Measurements from ENCODE around the gene ASB18.
A peak's percentile ranks its signal among the peaks of the same experiment; 100 is the strongest.

Gene ASB18

DNA sequence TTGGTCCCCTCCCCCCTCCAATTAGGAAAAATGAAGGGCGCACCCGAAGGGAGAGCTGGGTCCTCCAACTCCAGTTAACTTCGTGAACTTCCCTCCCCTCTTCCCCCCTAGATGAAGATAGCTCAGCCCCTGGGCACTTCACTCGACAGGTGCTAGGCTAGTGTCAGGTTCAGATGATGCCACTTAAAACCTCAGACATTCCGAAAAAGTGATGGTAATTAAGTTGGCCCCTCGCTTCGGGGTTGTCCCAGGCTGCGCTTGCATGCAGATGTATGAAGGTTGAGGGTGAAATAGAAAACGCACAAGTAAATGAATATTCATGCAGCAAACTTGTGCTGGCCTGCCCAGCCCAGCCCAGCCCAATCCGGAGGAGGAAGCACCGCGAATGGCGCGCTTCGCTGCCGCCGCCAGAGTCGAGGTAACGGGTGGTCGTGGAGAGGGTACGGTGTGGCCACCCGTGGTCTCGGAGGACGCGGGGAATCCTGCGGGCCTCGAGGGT lies 93.0 kb downstream of the ASB18 start:
- Histone ChIP-seq H3K27me3 (replicated peaks; ENCODE audit: control insufficient read depth, insufficient read depth, low read length) (peaks cover 75% of the 10 kb centered on the region), H3K4me1 (ENCODE audit: control insufficient read depth, insufficient read depth, low read length) (peaks cover 4% of the 10 kb centered on the region), H3K9me3 (ENCODE audit: control insufficient read depth, low read length) (peaks cover 3% of the 10 kb centered on the region), H3K9ac (ENCODE audit: low read length) (no peak overlapping the region), H3K36me3 (ENCODE audit: control insufficient read depth, insufficient read depth, low read length, severe bottlenecking) (no peaks in the 10 kb centered on the region), H3K4me3 (ENCODE audit: low read length) (no peak overlapping the region)
- no peak for DNase-seq (ENCODE audit: low read depth)

DNA sequence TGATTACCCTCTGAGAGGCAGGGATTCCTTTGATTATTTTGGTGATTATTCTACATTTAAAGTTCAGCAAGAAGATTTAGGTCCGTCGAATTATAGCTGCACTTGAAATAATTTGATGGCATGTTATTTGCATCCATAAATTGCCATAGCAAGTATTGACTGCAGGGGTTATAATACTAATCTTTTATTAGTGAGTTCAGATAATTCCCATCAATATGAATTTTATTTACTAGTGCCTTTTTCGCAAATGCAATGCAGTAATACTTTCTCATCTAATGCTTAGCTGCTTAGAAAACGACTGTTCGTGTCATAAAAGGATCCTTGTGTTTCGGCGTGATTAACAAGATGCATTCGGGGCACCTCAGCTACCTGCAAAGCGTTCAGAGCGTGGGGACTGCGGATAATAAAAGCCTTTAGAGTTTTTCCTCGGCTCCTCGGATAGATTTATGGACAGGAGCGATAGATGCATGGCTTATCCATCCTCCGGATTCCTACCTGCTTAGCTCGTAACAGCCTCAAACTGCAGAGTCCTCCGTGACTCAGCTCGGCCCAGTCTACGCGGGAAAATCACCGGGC lies 93.5 kb downstream of the ASB18 start:
- Histone ChIP-seq H3K27me3 (replicated peaks; ENCODE audit: control insufficient read depth, insufficient read depth, low read length) (peaks cover 77% of the 10 kb centered on the region), H3K9ac (ENCODE audit: low read length) (no peak overlapping the region), H3K4me1 (ENCODE audit: control insufficient read depth, insufficient read depth, low read length) (peaks cover 4% of the 10 kb centered on the region), H3K4me3 (ENCODE audit: low read length) (no peak overlapping the region), H3K9me3 (ENCODE audit: control insufficient read depth, low read length) (peaks cover 3% of the 10 kb centered on the region), H3K36me3 (ENCODE audit: control insufficient read depth, insufficient read depth, low read length, severe bottlenecking) (no peaks in the 10 kb centered on the region)
- DNase-seq (ENCODE audit: low read depth) = no peak

DNA sequence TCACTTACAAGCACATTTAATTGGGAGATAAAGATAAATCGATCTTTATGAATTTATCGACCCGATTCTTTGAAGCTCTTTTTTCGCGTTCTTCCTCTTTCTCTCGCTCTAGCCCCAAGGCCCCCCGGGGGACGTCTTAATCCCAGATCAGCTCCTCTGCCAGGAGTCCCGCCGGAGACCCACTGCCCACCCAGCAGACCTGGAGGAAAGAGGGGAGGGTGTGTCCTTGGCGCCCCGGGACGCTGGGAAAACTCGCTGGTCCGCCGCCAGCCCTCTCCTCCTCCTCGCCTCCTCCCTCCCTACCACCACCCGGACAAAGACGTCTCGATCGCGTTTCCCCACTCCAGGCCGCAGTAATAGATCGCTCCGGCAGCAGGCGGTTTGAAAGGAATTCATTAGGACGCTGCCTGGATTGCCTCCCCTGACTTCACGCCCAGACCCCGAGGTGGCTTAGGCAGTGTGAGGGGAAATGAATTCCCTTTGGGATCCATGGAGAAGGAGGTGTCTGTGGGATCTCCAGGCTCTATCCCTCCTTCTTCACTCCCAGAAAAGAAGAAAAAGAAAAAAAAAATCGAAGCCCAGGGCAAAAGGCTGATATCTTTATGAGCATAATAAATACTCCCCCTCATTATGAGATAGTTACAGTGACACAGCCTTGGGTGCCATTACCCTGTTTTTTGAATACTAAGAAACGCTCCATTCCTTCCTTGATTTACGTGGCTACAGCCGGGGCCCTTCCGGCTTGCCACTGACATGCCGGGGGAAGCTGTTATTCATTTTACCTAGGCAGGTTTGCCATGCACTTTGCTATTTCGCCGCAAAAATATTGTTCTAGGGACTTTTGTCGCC lies 94.2 kb downstream of the ASB18 start:
- Histone ChIP-seq H3K9me3 (ENCODE audit: control insufficient read depth, low read length) (peaks cover 3% of the 10 kb centered on the region), H3K4me3 (ENCODE audit: low read length) (no peak overlapping the region), H3K4me1 (ENCODE audit: control insufficient read depth, insufficient read depth, low read length) (peaks cover 4% of the 10 kb centered on the region), H3K27me3 (replicated peaks; ENCODE audit: control insufficient read depth, insufficient read depth, low read length) (peaks cover 77% of the 10 kb centered on the region), H3K36me3 (ENCODE audit: control insufficient read depth, insufficient read depth, low read length, severe bottlenecking) (no peaks in the 10 kb centered on the region), H3K9ac (ENCODE audit: low read length) (no peak overlapping the region)
- DNase-seq (ENCODE audit: low read depth) = no peak

DNA sequence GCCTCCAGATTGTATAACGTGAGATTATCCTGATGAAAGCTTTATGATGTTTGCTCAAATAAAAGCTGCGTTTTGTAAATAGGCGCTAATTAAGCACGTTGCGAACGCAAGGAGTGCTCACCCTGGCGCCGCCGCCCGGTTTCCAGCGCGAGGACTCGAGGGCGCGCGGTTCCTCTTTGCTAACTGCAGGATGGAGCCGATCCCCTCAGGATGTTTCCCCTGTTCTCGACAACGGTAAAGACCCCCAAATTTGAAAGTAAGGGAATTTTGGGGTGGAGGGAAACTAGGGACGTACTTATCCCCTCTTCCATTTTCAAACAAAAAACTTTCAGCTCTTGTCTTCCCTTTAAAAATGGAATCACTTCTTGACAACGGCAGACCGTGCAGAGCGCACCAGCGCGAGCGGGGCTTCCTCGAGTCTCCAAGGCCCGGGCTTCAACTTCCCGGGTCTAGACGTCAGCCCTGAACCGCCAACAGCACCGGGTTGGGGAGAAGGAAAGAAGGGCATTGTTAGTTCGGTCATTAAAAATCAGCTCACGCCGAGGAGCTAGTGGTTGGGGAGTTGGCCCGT lies 95.0 kb downstream of the ASB18 start:
- H3K9ac ChIP-seq (ENCODE audit: low read length) = no peak overlapping the region
- H3K9me3 ChIP-seq (ENCODE audit: control insufficient read depth, low read length) = peaks cover 3% of the 10 kb centered on the region
- H3K27me3 ChIP-seq (replicated peaks; ENCODE audit: control insufficient read depth, insufficient read depth, low read length) = peaks cover 77% of the 10 kb centered on the region
- peaks cover 5% of the 10 kb centered on the region for H3K4me1 ChIP-seq (ENCODE audit: control insufficient read depth, insufficient read depth, low read length)
- DNase-seq (ENCODE audit: low read depth) = no peak
- H3K4me3 ChIP-seq (ENCODE audit: low read length) = no peak overlapping the region
- H3K36me3 ChIP-seq (ENCODE audit: control insufficient read depth, insufficient read depth, low read length, severe bottlenecking) = no peaks in the 10 kb centered on the region

DNA sequence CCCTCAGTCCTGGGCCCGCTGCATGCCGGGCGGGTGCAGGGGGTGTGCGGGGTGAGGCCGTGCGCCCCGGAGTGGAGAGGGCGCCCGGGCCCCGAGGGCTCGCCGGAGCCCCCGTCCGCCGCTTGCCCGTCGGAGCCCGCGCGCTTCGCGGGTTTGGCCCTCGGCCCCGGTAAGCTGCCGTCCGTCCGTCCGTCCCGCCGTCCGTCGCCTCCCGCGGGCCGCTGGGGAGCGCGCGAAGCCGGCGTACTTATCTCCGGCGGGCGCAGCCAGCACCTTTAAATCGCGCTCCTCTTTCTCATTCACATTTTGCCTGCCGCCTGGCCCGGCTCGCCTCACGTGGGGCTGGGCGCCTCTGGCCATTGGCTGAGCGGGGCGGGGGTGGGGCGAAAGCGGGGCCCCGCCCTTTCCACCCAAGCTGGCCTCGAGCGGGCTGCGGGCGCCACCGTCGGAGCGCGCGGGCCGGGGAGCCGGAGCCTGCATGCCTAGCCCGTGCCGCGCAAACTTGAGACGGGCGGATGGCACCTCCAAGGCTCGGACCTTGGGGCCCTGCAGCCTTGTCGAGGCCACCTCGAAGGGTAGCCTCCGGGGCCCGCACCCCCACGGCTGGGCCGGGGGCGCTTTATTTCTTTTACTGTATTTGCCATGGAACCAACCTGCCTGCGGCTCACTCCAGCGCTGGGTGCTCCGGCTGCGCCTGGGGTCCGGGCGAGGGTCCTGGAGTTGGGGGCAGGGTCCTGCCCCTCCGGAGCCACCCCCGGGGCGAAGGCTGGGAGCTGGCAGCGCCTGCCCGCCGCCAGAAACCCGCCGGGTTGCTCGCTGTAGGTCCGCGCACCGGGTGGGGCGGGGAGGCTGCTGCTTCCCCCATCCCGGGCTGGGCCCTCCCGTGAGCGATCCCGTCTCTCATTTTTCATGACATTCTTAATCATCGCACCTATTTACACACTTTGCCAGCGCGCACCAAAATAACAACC lies 95.8 kb downstream of the ASB18 start, which contains the start of gene GBX2:
GBX2 (minus strand) TSS at position 277 of the 971 bp plus-strand sequence. CDS start 415 bp downstream, outside the sequence.
- Histone ChIP-seq H3K9ac (ENCODE audit: low read length) (no peak within 1 kb of the TSS), H3K9me3 (ENCODE audit: control insufficient read depth, low read length) (peaks cover 3% of the 10 kb centered on the region), H3K4me1 (ENCODE audit: control insufficient read depth, insufficient read depth, low read length) (peaks cover 10% of the 10 kb centered on the region), H3K4me3 (ENCODE audit: low read length) (peak within 1 kb of the TSS; percentile 58), H3K36me3 (ENCODE audit: control insufficient read depth, insufficient read depth, low read length, severe bottlenecking) (no peaks in the 10 kb centered on the region), H3K27me3 (replicated peaks; ENCODE audit: control insufficient read depth, insufficient read depth, low read length) (peaks cover 79% of the 10 kb centered on the region)
- DNase-seq (ENCODE audit: low read depth) = peak; percentile 84

DNA sequence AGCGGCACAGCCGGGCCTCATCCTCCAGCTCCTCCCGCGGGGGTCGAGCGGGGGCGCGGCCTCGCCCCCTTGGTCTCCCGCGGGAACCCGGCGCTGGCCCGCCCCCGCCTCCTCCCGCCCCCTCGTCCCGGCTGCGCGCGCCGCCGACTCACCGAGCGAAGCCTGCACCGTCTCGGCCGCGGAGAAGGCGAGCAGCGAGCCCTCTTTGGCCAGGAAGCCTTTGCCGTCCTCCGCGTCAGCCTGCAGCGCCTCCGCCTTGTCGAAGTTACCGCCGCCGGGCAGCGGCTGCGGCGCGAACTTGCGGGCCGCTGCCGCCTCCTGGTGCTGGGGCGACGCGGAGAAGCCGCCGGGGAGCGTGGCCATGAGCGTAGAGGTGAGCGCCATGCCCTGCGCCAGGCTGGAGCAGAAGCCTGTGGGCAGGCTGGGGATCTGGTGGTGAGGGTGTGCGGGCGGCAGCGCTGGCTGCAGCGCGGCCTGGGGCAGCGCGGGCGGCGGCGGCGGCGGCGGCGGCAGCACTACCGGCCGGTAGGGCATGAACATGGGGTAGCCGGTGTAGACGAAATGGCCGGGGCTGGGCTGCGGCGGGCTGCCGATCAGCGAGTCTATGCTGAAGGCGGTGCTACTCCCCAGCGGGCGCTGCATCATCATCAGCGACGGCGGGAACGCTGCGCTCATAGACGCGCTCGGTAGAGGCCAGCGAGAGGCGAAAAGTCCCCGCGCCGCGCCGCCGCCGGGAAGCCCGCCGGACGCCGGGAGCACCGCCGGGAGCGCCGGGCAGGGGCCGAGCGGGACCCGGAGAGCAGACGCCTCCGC lies 96.7 kb downstream of the ASB18 start:
- Histone ChIP-seq H3K4me1 (ENCODE audit: control insufficient read depth, insufficient read depth, low read length) (peaks cover 10% of the 10 kb centered on the region), H3K9me3 (ENCODE audit: control insufficient read depth, low read length) (peaks cover 3% of the 10 kb centered on the region), H3K4me3 (ENCODE audit: low read length) (peak overlapping the region; percentile 58), H3K36me3 (ENCODE audit: control insufficient read depth, insufficient read depth, low read length, severe bottlenecking) (no peaks in the 10 kb centered on the region), H3K27me3 (replicated peaks; ENCODE audit: control insufficient read depth, insufficient read depth, low read length) (peaks cover 76% of the 10 kb centered on the region), H3K9ac (ENCODE audit: low read length) (no peak overlapping the region)
- peak; percentile 62 for DNase-seq (ENCODE audit: low read depth)

DNA sequence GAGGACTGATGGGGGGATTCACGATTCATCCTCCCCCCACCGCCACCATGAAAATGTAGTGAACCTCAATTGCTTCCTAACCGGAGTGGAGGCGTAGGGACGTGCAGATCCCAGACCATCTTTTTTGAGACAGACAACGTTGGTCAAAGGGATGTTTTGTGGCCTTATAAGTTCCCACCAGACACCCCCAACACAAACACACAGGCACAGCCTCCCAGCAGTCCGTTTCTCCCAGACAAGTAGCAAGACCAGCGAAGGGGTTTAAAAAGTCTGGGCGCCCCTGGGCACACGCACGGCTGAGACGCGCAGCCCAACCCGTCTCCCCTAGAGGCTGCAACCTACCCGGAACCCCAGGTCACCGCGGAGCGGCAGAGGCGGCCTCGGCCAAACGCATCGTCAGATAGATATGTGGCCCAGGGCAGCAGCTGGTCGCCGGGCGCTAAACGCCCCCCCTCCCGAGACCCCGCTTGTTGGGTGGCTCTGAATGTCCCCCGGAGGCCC lies 97.4 kb downstream of the ASB18 start:
- peaks cover 10% of the 10 kb centered on the region for H3K4me1 ChIP-seq (ENCODE audit: control insufficient read depth, insufficient read depth, low read length)
- peaks cover 75% of the 10 kb centered on the region for H3K27me3 ChIP-seq (replicated peaks; ENCODE audit: control insufficient read depth, insufficient read depth, low read length)
- no peak for DNase-seq (ENCODE audit: low read depth)
- peaks cover 3% of the 10 kb centered on the region for H3K9me3 ChIP-seq (ENCODE audit: control insufficient read depth, low read length)
- H3K36me3 ChIP-seq (ENCODE audit: control insufficient read depth, insufficient read depth, low read length, severe bottlenecking) = no peaks in the 10 kb centered on the region
- H3K9ac ChIP-seq (ENCODE audit: low read length) = no peak overlapping the region
- peak overlapping the region; percentile 66 for H3K4me3 ChIP-seq (ENCODE audit: low read length)

DNA sequence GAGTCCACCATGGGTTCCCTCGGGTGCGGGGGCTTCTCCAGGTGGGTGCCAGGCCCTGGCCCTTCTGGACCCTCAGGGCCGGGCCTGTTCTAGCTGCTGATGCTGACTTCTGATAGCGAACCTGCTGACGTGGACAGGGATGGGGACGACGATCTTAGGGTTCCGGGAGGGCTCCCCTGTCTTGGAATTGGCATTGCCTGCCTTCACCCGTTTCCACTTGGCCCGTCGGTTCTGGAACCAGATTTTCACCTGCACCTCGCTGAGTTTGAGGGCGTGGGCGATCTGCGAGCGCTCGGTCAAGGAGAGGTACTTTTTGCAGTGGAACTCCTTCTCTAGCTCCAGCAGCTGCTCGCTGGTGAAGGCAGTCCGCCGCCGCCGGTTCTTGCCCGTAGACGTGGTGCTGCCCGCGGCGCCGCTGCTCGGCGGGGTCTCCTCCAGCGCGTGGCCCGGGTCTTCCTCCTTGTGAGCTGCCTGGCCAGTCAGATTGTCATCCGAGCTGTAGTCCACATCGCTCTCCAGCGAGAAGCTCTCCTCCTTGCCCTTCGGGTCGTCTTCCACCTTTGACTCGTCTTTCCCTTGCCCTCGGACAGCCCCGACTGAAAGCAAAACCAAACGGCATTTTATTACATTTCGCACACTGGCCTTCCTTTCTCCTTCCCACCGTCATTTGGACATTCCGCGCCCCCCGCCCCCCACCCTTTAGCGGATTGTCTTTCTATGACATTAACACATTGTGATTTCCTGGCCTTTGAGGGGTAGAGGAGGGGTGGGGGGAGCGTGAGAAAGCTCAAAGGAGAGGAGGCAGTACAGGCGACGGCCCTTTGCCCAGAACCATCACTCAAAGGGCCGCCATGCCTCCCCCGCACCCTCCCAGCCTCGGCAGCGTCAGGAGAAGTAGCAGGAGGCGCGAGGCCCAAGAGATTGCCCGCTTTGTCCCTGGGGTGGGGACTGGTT lies 98.1 kb downstream of the ASB18 start:
- peaks cover 3% of the 10 kb centered on the region for H3K9me3 ChIP-seq (ENCODE audit: control insufficient read depth, low read length)
- peaks cover 10% of the 10 kb centered on the region for H3K4me1 ChIP-seq (ENCODE audit: control insufficient read depth, insufficient read depth, low read length)
- peaks cover 75% of the 10 kb centered on the region for H3K27me3 ChIP-seq (replicated peaks; ENCODE audit: control insufficient read depth, insufficient read depth, low read length)
- peak overlapping the region; percentile 66 for H3K4me3 ChIP-seq (ENCODE audit: low read length)
- no peaks in the 10 kb centered on the region for H3K36me3 ChIP-seq (ENCODE audit: control insufficient read depth, insufficient read depth, low read length, severe bottlenecking)
- H3K9ac ChIP-seq (ENCODE audit: low read length) = no peak overlapping the region
- no peak for DNase-seq (ENCODE audit: low read depth)

DNA sequence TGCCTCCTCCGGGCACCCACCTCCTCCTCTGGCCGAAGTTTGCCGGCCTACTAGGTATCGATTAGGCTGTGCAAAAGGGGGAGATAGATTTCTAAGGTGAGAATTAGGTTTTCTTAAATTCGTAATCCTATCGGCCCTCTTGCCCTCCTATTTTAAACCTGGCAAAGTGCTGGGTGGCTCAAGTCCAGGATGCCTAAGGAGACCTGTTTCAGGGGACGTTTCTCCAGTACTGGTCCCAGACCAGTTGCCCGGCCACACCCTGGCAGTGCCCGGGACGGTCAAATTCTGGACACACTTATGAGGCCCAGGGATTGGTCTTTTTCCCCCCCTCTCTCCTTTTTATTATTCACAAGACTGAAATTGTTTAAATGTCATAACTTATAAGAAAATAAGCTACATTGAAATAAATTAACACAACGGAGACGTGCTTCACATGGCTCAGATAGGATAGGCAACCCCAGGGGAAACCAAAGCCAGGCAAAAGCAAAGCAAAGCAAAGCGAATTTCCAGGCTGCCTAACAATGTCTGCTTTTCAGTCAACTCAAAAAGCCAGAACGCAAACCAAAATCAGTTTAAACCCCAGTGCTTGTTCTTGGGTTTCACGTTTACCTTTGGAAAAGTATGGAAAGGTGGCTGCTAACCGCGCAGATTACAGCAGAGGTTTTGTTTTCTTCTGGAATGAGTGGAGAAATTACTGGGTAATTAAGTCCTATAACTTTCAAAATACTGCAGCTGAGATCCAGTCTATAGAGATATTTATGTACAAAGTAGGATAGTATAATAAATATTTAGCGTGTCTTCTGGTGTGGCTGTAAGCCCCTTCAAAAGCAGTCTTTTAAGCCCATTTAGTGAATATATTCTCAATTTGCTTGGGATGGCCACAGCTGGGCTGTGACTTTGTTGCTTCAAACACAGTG lies 99.0 kb downstream of the ASB18 start:
- Histone ChIP-seq H3K4me1 (ENCODE audit: control insufficient read depth, insufficient read depth, low read length) (peaks cover 10% of the 10 kb centered on the region), H3K36me3 (ENCODE audit: control insufficient read depth, insufficient read depth, low read length, severe bottlenecking) (no peaks in the 10 kb centered on the region), H3K27me3 (replicated peaks; ENCODE audit: control insufficient read depth, insufficient read depth, low read length) (peaks cover 73% of the 10 kb centered on the region), H3K9me3 (ENCODE audit: control insufficient read depth, low read length) (peaks cover 3% of the 10 kb centered on the region), H3K9ac (ENCODE audit: low read length) (no peak overlapping the region), H3K4me3 (ENCODE audit: low read length) (peak overlapping the region; percentile 63)
- DNase-seq (ENCODE audit: low read depth) = no peak
